Measurements from ENCODE around the gene OLFM4. TPM values are rescaled to one million over a fixed set of nuclear protein-coding genes. Genes with fewer than 3 reads are reported as not detected.

Gene OLFM4
- total and polyA plus RNA-seq, 5 donors from 2014 or later, result not detected

- H3K27me3 Mint-ChIP-seq, result peaks cover 7% of the 10 kb centered on the region
- no peak overlapping the region for H3K27ac Mint-ChIP-seq
- peaks cover 2% of the 10 kb centered on the region for H3K27me3 ChIP-seq (ENCODE audit: control insufficient read depth, insufficient read depth, low read length)
- no peak overlapping the region for H3K4me3 Mint-ChIP-seq
- ATAC-seq (ENCODE audit: low read depth in 2 of 2), result no peak
- no peaks in the 10 kb centered on the region for H3K9me3 ChIP-seq (ENCODE audit: control insufficient read depth in 2 of 2, low read length in 2 of 2)
- peaks cover 0 to 3% (median 0%) of the 10 kb centered on the region in 7 donors for H3K9me3 Mint-ChIP-seq
- H3K27ac ChIP-seq (ENCODE audit: insufficient read depth, low read length, poor library complexity, severe bottlenecking), result no peak overlapping the region
- H3K4me1 Mint-ChIP-seq, result no peaks in the 10 kb centered on the region
- no peak for DNase-seq
- no peaks in the 10 kb centered on the region for H3K36me3 ChIP-seq (ENCODE audit: control insufficient read depth, insufficient read depth, low read length)
- H3K4me3 ChIP-seq (ENCODE audit: low read depth, low read length), result no peak overlapping the region
- no peaks in the 10 kb centered on the region for H3K4me1 ChIP-seq (ENCODE audit: control insufficient read depth, insufficient read depth, low read length, poor library complexity, severe bottlenecking)
- no peaks in the 10 kb centered on the region for H3K36me3 Mint-ChIP-seq
Measured at GRCh38 chr13:52994865-52995264, 33.7 kb upstream of the OLFM4 start.

- Mint-ChIP-seq H3K36me3 (no peaks in the 10 kb centered on the region), H3K4me3 (no peak overlapping the region), H3K4me1 (no peaks in the 10 kb centered on the region), H3K27me3 (peaks cover 7% of the 10 kb centered on the region), H3K9me3 (peaks cover 0 to 3% (median 0%) of the 10 kb centered on the region in 7 donors), H3K27ac (no peak overlapping the region)
- DNase-seq (no peak), ATAC-seq (ENCODE audit: low read depth in 2 of 2) (no peak)
- Histone ChIP-seq H3K36me3 (ENCODE audit: control insufficient read depth, insufficient read depth, low read length) (no peaks in the 10 kb centered on the region), H3K4me1 (ENCODE audit: control insufficient read depth, insufficient read depth, low read length, poor library complexity, severe bottlenecking) (no peaks in the 10 kb centered on the region), H3K27me3 (ENCODE audit: control insufficient read depth, insufficient read depth, low read length) (peaks cover 2% of the 10 kb centered on the region), H3K27ac (ENCODE audit: insufficient read depth, low read length, poor library complexity, severe bottlenecking) (no peak overlapping the region), H3K9me3 (ENCODE audit: control insufficient read depth in 2 of 2, low read length in 2 of 2) (no peaks in the 10 kb centered on the region), H3K4me3 (ENCODE audit: low read depth, low read length) (no peak overlapping the region)
Measured at GRCh38 chr13:52995946-52996345, 32.7 kb upstream of the OLFM4 start.

DNA sequence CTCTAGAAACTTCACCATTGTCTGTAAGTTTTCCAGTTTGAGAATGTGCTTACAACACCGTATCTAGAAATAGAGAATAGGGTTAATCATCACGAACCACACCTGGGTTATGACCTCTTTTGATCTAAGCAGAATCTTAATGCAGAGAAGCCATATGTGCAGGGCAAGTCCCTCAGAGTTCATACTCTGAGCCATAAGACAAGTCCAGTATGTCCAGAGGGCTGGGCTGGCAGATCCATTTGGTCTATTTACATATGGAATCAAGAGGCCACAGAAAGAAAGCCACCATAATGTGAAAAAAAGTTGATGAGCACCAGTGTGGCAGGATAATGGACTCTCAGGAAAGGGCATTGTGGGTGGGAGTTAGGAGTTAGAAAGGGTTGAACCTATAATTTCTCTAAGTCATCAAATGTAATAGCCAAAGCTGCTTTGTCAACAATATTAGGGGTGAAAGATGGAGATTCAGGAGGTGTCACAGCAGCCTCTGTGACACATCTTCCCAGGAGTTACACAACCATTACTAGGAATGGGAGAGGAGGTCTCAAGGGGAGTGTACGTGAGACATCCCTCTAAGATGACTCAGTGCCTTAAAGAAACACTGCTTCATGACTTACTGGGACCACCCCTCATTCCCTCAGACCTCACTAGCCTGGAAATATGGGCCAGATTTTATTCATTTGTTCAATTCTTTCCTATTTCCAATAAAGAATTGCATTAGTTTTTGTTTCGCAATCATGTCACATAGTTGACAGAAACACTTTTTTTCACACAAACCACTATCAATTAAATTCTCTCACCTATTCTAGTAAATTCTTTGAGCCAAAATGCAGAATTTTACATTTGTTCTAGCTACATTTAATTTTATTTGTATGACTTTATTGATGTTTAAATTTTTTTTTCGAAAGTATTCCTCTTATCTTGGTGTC, 30.4 kb upstream of the OLFM4 start:
- H3K27me3 ChIP-seq (ENCODE audit: control insufficient read depth, insufficient read depth, low read length), result peaks cover 2% of the 10 kb centered on the region
- DNase-seq (no peak), ATAC-seq (ENCODE audit: low read depth in 2 of 2) (no peak)
- Mint-ChIP-seq H3K36me3 (no peaks in the 10 kb centered on the region), H3K27ac (no peak overlapping the region), H3K27me3 (peaks cover 5% of the 10 kb centered on the region), H3K4me1 (no peaks in the 10 kb centered on the region), H3K9me3 (peaks cover 0 to 3% (median 0%) of the 10 kb centered on the region in 7 donors), H3K4me3 (no peak overlapping the region)
- no peaks in the 10 kb centered on the region for H3K9me3 ChIP-seq (ENCODE audit: control insufficient read depth in 2 of 2, low read length in 2 of 2)
- H3K4me1 ChIP-seq (ENCODE audit: control insufficient read depth, insufficient read depth, low read length, poor library complexity, severe bottlenecking), result no peaks in the 10 kb centered on the region
- H3K4me3 ChIP-seq (ENCODE audit: low read depth, low read length), result no peak overlapping the region
- no peak overlapping the region for H3K27ac ChIP-seq (ENCODE audit: insufficient read depth, low read length, poor library complexity, severe bottlenecking)
- H3K36me3 ChIP-seq (ENCODE audit: control insufficient read depth, insufficient read depth, low read length), result no peaks in the 10 kb centered on the region

- peaks cover 0 to 2% (median 0%) of the 10 kb centered on the region in 7 donors for H3K9me3 Mint-ChIP-seq
- Histone ChIP-seq H3K4me3 (ENCODE audit: low read depth, low read length) (no peak overlapping the region), H3K27ac (ENCODE audit: insufficient read depth, low read length, poor library complexity, severe bottlenecking) (no peak overlapping the region), H3K4me1 (ENCODE audit: control insufficient read depth, insufficient read depth, low read length, poor library complexity, severe bottlenecking) (no peaks in the 10 kb centered on the region), H3K36me3 (ENCODE audit: control insufficient read depth, insufficient read depth, low read length) (no peaks in the 10 kb centered on the region), H3K9me3 (ENCODE audit: control insufficient read depth in 2 of 2, low read length in 2 of 2) (no peaks in the 10 kb centered on the region), H3K27me3 (ENCODE audit: control insufficient read depth, insufficient read depth, low read length) (peaks cover 2% of the 10 kb centered on the region)
- ATAC-seq (ENCODE audit: low read depth in 2 of 2) (no peak), DNase-seq (no peak)
- H3K36me3 Mint-ChIP-seq, result no peaks in the 10 kb centered on the region
- no peaks in the 10 kb centered on the region for H3K4me1 Mint-ChIP-seq
- peak overlapping the region in 1 of 3 donors; percentile 43 for H3K27ac Mint-ChIP-seq
- H3K27me3 Mint-ChIP-seq, result no peaks in the 10 kb centered on the region
- no peak overlapping the region for H3K4me3 Mint-ChIP-seq
Measured at GRCh38 chr13:52999093-52999696, 29.4 kb upstream of the OLFM4 start.

- Mint-ChIP-seq H3K4me3 (no peak overlapping the region), H3K4me1 (no peaks in the 10 kb centered on the region), H3K9me3 (peaks cover 0 to 2% (median 0%) of the 10 kb centered on the region in 7 donors), H3K36me3 (no peaks in the 10 kb centered on the region), H3K27me3 (no peaks in the 10 kb centered on the region), H3K27ac (no peak overlapping the region)
- Histone ChIP-seq H3K9me3 (ENCODE audit: control insufficient read depth in 2 of 2, low read length in 2 of 2) (no peaks in the 10 kb centered on the region), H3K27ac (ENCODE audit: insufficient read depth, low read length, poor library complexity, severe bottlenecking) (no peak overlapping the region), H3K36me3 (ENCODE audit: control insufficient read depth, insufficient read depth, low read length) (no peaks in the 10 kb centered on the region), H3K4me3 (ENCODE audit: low read depth, low read length) (no peak overlapping the region), H3K4me1 (ENCODE audit: control insufficient read depth, insufficient read depth, low read length, poor library complexity, severe bottlenecking) (no peaks in the 10 kb centered on the region), H3K27me3 (ENCODE audit: control insufficient read depth, insufficient read depth, low read length) (no peaks in the 10 kb centered on the region)
- DNase-seq (no peak), ATAC-seq (ENCODE audit: low read depth in 2 of 2) (no peak)
Measured at GRCh38 chr13:53001444-53002225, 27.0 kb upstream of the OLFM4 start.

DNA sequence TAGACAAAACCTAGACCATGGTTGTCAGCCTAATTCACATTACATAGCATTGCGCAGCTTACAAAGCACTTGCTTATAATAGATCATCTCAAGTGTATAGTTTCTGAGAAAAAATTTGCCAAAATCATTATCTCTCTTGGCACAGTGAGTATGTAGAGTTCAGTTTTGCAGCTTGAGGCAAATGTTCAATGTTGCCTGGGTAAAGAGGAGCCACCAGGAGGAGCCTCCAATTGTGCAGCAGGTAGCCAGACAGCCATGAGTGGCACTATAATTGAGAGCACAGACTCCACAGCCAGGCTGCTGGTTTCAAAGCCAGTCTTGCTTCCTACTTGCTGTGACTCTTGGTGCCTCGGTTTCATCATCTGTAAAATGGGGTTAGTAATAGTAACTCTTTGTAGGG, 24.0 kb upstream of the OLFM4 start:
- Histone ChIP-seq H3K36me3 (ENCODE audit: control insufficient read depth, insufficient read depth, low read length) (no peaks in the 10 kb centered on the region), H3K27ac (ENCODE audit: insufficient read depth, low read length, poor library complexity, severe bottlenecking) (no peak overlapping the region), H3K4me3 (ENCODE audit: low read depth, low read length) (no peak overlapping the region), H3K9me3 (ENCODE audit: control insufficient read depth in 2 of 2, low read length in 2 of 2) (no peaks in the 10 kb centered on the region), H3K4me1 (ENCODE audit: control insufficient read depth, insufficient read depth, low read length, poor library complexity, severe bottlenecking) (no peaks in the 10 kb centered on the region), H3K27me3 (ENCODE audit: control insufficient read depth, insufficient read depth, low read length) (no peaks in the 10 kb centered on the region)
- H3K4me1 Mint-ChIP-seq, result no peaks in the 10 kb centered on the region
- DNase-seq (no peak), ATAC-seq (ENCODE audit: low read depth in 2 of 2) (no peak)
- H3K4me3 Mint-ChIP-seq, result no peak overlapping the region
- H3K27me3 Mint-ChIP-seq, result no peaks in the 10 kb centered on the region
- H3K36me3 Mint-ChIP-seq, result no peaks in the 10 kb centered on the region
- H3K9me3 Mint-ChIP-seq, result no peaks in the 10 kb centered on the region
- H3K27ac Mint-ChIP-seq, result no peak overlapping the region

- ATAC-seq (ENCODE audit: low read depth in 2 of 2), result no peak
- Mint-ChIP-seq H3K4me3 (no peak overlapping the region), H3K9me3 (peaks cover 0 to 3% (median 0%) of the 10 kb centered on the region in 7 donors), H3K4me1 (no peaks in the 10 kb centered on the region), H3K27me3 (no peaks in the 10 kb centered on the region), H3K27ac (no peak overlapping the region), H3K36me3 (no peaks in the 10 kb centered on the region)
- H3K27me3 ChIP-seq (ENCODE audit: control insufficient read depth, insufficient read depth, low read length), result no peaks in the 10 kb centered on the region
- H3K4me3 ChIP-seq (ENCODE audit: low read depth, low read length), result no peak overlapping the region
- no peak for DNase-seq
- no peaks in the 10 kb centered on the region for H3K4me1 ChIP-seq (ENCODE audit: control insufficient read depth, insufficient read depth, low read length, poor library complexity, severe bottlenecking)
- no peaks in the 10 kb centered on the region for H3K36me3 ChIP-seq (ENCODE audit: control insufficient read depth, insufficient read depth, low read length)
- no peak overlapping the region for H3K27ac ChIP-seq (ENCODE audit: insufficient read depth, low read length, poor library complexity, severe bottlenecking)
- no peaks in the 10 kb centered on the region for H3K9me3 ChIP-seq (ENCODE audit: control insufficient read depth in 2 of 2, low read length in 2 of 2)
Measured at GRCh38 chr13:53005626-53006025, 23.0 kb upstream of the OLFM4 start.
